ENCODE results near the gene SPIN1. TPM values are rescaled to one million over a fixed set of nuclear protein-coding genes. Genes with fewer than 3 reads are reported as not detected.

Gene SPIN1
- total and polyA plus RNA-seq, 9 donors: 56.3 to 86.0 (median 65.8) TPM

DNA sequence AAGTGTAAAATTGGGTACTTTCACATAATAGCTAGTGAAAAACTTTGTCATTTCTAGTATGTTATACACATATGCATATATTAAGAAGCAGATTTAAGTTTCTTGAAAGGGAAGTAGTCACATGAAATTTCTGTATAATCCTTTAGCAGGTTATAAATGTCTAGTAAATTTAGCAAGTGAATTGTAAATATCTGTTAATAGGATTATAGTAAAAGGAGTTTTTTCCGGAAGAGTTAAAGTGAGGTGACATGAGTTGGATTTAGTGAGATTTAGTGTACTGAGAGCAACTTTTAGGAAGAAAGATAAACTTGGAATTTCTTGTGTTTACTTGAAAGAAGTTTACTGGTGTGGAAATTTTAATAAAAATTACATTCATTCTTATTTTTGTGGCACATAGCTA, 38.4 kb downstream of the SPIN1 start:
- Histone ChIP-seq H3K4me3 (ENCODE audit: low read length) (no peak overlapping the region), H3K4me1 (ENCODE audit: control insufficient read depth, insufficient read depth, low read length) (no peaks in the 10 kb centered on the region), H3K36me3 (ENCODE audit: control insufficient read depth, insufficient read depth, low read length) (peaks cover 21% of the 10 kb centered on the region), H3K27me3 (ENCODE audit: control insufficient read depth, insufficient read depth, low read length) (no peaks in the 10 kb centered on the region), H3K9me3 (replicated peaks; ENCODE audit: control insufficient read depth, low read depth, low read length) (no peaks in the 10 kb centered on the region), H3K27ac (ENCODE audit: low read length) (no peak overlapping the region)
- no peak for DNase-seq
- WGBS (ENCODE audit: insufficient coverage): 80% methylated on average over 1 of the region's 1 CpG

DNA sequence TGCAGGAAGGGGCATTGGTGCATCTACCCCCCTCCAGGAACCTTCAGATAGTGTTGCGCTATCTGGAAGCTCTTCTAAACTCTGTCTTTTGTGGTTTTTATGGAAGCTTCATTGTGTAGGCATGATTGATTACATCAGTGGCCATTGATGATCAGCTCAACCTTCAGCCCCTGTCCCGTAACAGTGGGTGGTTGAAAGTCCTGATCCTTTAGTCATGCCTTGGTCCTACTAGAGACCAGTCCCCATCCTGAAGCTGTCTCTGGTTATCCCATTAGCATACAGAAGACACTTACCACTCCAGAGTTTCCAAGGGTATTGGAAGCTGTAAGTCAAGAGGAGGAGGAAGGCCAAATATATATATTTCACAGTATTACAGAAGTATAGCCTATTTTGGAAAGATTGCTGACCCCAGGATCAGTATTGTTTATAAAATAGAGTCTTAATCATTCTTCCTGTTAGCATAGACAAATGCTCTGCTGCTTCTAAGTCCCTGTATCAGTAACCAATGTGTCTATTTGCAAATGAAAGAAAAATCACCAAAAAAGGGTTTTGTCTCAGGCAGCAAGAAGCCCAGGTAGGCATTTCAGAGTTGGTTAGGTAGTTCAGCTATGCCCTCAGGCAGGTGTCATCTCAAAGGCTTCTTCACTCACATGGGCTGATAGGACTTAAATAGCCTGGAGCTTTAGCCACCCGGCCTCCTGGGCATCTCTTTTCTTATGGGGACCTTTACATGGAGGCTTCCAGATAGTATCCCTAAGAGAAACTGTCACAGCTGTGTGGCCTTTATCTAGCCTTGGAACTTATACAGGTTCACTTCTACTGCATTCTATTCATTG, 41.6 kb downstream of the SPIN1 start:
- H3K4me1 ChIP-seq (ENCODE audit: control insufficient read depth, insufficient read depth, low read length): no peaks in the 10 kb centered on the region
- no peaks in the 10 kb centered on the region for H3K27me3 ChIP-seq (ENCODE audit: control insufficient read depth, insufficient read depth, low read length)
- no peak for DNase-seq
- no peak overlapping the region for H3K4me3 ChIP-seq (ENCODE audit: low read length)
- H3K27ac ChIP-seq (ENCODE audit: low read length): no peak overlapping the region
- no peaks in the 10 kb centered on the region for H3K9me3 ChIP-seq (replicated peaks; ENCODE audit: control insufficient read depth, low read depth, low read length)
- H3K36me3 ChIP-seq (ENCODE audit: control insufficient read depth, insufficient read depth, low read length): peaks cover 29% of the 10 kb centered on the region
- WGBS (ENCODE audit: insufficient coverage): 80% methylated on average over 2 of the region's 3 CpGs

DNA sequence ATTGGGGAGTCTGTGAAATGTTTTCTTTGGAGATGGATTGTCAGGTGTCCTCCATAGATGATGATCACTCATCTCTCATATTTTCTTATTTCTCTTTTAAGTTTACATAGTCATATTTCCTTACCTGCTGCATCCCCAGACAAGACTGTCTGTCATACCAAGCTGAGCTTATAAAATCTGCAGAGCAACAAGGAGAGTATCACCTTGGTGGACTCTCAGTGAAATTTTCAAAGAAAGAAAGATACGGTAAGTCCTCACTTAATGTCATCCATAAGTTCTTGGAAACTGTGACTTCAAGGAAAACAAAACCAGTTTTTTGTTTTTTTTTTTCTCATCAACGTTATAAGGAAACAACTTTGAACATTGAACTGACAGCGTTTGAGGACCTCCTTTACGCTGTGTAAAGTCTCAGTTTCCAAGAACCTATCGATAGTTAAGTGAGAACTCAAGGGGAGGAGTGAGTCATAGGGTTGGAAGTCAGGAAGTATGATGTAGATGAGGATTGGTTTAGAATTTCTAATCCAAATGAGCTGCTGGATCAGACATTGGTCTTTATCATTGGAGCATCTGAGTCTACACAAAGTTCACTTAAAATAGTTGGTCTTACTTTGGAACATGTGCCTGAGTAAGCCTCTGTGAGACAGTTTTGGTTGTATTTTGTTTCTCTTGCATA, 45.5 kb downstream of the SPIN1 start:
- Histone ChIP-seq H3K27me3 (ENCODE audit: control insufficient read depth, insufficient read depth, low read length) (no peaks in the 10 kb centered on the region), H3K4me3 (ENCODE audit: low read length) (no peak overlapping the region), H3K36me3 (ENCODE audit: control insufficient read depth, insufficient read depth, low read length) (peaks cover 42% of the 10 kb centered on the region), H3K27ac (ENCODE audit: low read length) (no peak overlapping the region), H3K4me1 (ENCODE audit: control insufficient read depth, insufficient read depth, low read length) (no peaks in the 10 kb centered on the region), H3K9me3 (replicated peaks; ENCODE audit: control insufficient read depth, low read depth, low read length) (no peaks in the 10 kb centered on the region)
- DNase-seq: no peak
- 83% methylated on average over 1 of the region's 5 CpGs for WGBS (ENCODE audit: insufficient coverage)

DNA sequence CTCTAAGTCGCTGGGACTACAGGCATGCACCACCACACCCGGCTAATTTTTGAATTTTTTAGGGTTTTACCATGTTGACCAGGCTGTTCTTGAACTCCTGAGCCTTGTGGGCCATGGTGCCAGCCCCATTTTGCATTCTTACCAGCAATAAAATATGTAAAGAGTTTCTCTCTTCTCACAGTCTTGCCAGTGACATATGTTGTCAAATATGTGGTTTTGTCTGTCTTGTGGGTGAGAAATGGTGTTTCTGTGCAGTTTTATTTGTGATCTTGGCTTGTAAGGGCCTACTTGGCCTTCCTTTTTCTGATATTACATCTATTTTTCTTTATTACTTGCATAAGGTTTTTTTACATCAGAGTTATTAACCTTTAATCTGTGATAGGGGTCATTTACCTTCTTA, 47.1 kb downstream of the SPIN1 start:
- H3K27me3 ChIP-seq (ENCODE audit: control insufficient read depth, insufficient read depth, low read length): no peaks in the 10 kb centered on the region
- no peak for DNase-seq

DNA sequence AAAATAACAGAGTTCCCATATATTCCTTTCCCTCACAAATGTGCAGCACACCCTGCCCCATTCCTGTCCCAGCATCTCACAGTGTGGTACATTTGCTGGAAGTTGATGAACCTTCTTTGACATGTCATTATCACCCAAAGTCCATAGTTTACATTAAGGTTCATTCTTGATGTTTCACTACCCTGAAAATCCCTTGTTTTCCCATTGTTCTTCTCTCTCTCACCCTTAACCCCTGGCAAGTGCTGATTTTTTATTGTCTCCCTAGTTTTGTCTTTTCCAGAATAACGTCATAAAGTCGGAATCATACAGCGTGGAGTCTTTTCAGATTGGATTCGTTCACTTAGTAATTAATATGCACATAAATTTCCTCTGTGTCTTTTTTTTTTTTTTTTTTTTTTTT, 48.1 kb downstream of the SPIN1 start:
- peaks cover 28% of the 10 kb centered on the region for H3K36me3 ChIP-seq (ENCODE audit: control insufficient read depth, insufficient read depth, low read length)
- no peaks in the 10 kb centered on the region for H3K9me3 ChIP-seq (replicated peaks; ENCODE audit: control insufficient read depth, low read depth, low read length)
- no CpG with 5 or more reads among the region's 4 CpGs for WGBS (ENCODE audit: insufficient coverage)
- no peaks in the 10 kb centered on the region for H3K4me1 ChIP-seq (ENCODE audit: control insufficient read depth, insufficient read depth, low read length)
- H3K27me3 ChIP-seq (ENCODE audit: control insufficient read depth, insufficient read depth, low read length): no peaks in the 10 kb centered on the region
- no peak overlapping the region for H3K27ac ChIP-seq (ENCODE audit: low read length)
- no peak overlapping the region for H3K4me3 ChIP-seq (ENCODE audit: low read length)
- DNase-seq: no peak

More for the DNA sequence above, 47.1 kb downstream of the SPIN1 start:
- no peaks in the 10 kb centered on the region for H3K4me1 ChIP-seq (ENCODE audit: control insufficient read depth, insufficient read depth, low read length)
- peaks cover 29% of the 10 kb centered on the region for H3K36me3 ChIP-seq (ENCODE audit: control insufficient read depth, insufficient read depth, low read length)
- 100% methylated on average over 2 of the region's 2 CpGs for WGBS (ENCODE audit: insufficient coverage)
- H3K4me3 ChIP-seq (ENCODE audit: low read length): no peak overlapping the region
- no peaks in the 10 kb centered on the region for H3K9me3 ChIP-seq (replicated peaks; ENCODE audit: control insufficient read depth, low read depth, low read length)
- H3K27ac ChIP-seq (ENCODE audit: low read length): no peak overlapping the region

DNA sequence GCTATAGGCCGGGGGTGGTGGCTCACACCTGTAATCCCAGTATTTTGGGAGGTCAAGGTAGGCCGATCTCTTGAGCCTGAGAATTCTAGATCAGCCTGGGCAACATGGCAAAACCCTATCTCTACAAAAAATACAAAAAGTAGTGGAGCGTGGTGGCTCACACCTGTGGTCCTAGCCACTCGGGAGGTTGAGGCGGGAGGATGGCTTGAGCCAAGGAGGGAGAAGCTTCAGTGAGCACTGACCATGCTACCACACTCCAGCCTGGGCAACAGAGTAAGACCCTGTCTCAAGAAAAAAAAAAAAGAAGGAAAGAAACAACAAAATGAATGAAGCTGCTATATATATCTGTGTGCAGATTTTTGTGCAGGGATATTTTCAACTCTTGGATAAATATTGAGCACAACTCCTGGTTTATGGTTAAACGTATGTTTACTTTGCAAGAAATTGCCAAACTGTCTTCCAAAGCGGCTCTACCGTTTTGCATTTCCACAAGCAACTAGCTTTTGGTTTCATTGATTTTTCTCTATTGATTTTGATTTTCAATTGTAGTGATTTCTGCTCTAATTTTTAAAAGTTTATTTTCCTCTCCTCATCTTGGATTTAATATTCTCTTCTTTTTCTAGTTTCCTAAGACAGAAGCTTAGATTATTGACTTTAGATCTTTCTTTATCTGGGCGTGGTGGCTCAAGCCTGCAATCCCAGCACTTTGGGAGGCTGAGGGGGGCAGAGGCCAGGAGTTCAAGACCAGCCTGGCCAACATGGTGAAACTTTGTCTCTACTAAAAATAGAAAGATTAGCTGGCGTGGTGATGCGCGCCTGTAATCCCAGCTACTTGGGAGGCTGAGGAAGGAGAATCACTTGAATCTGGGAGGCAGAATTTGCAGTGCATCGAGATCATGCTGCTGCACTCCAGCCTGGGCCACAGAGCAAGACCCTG, 49.2 kb downstream of the SPIN1 start:
- H3K4me1 ChIP-seq (ENCODE audit: control insufficient read depth, insufficient read depth, low read length): no peaks in the 10 kb centered on the region
- no peak for DNase-seq
- no peaks in the 10 kb centered on the region for H3K27me3 ChIP-seq (ENCODE audit: control insufficient read depth, insufficient read depth, low read length)
- H3K4me3 ChIP-seq (ENCODE audit: low read length): no peak overlapping the region
- H3K27ac ChIP-seq (ENCODE audit: low read length): no peak overlapping the region
- 93% methylated on average over 5 of the region's 13 CpGs for WGBS (ENCODE audit: insufficient coverage)
- H3K36me3 ChIP-seq (ENCODE audit: control insufficient read depth, insufficient read depth, low read length): peaks cover 26% of the 10 kb centered on the region
- no peaks in the 10 kb centered on the region for H3K9me3 ChIP-seq (replicated peaks; ENCODE audit: control insufficient read depth, low read depth, low read length)

DNA sequence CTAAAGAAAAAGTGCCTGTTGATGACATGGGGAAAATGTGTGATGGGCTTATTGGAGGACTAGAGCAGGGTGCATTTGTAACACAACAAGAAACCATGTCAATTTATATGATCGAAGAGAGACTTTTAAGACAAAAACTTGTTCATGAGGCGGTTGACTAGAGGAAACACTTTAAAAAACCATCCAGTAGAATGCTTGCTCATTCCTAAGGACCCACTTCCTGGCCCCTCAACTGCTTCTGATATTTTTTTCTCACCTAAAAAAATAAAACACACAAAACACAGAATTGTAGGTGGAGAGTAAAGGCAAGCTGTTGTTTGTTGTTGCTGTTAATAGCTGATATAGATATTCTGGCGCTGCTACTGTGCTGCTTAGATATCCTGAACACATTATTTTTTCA, 50.6 kb downstream of the SPIN1 start:
- H3K9me3 ChIP-seq (replicated peaks; ENCODE audit: control insufficient read depth, low read depth, low read length): no peaks in the 10 kb centered on the region
- H3K27ac ChIP-seq (ENCODE audit: low read length): no peak overlapping the region
- no peaks in the 10 kb centered on the region for H3K4me1 ChIP-seq (ENCODE audit: control insufficient read depth, insufficient read depth, low read length)
- WGBS (ENCODE audit: insufficient coverage): 92% methylated on average over 2 of the region's 3 CpGs
- no peak for DNase-seq
- H3K27me3 ChIP-seq (ENCODE audit: control insufficient read depth, insufficient read depth, low read length): no peaks in the 10 kb centered on the region
- H3K36me3 ChIP-seq (ENCODE audit: control insufficient read depth, insufficient read depth, low read length): peaks cover 22% of the 10 kb centered on the region
- H3K4me3 ChIP-seq (ENCODE audit: low read length): no peak overlapping the region

DNA sequence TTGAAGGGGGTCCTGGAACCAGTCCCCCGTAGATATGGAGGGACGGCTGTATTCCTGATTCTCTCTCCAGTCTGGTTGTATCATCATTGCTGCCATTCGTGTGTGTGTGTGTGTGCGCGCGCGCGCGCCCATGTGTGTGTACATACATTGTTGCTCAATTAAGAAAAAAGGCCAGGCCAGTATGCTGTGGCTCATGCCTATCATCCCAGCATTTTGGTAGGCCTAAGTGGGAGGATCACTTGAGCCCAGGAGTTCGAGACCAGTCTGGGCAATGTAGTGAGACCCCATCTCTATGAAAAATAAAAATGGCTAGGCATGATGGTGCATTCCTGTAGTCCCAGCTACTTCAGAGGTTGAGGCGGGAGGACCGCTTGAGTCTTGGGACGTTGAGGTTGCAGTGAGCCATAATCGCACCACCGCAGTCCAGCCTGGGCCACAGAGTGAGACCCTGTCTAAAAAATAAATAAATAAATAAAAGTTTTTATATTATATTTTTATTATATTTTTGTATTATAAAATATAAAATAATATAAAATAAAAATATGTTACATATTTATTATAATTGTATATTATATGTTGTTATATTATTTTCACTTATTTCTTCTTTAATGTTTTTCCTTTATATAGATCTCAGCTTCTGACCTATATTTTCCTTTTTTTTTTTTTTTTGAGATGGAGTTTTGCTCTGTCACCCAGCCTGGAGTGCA, 53.2 kb downstream of the SPIN1 start:
- 100% methylated on average over 2 of the region's 15 CpGs for WGBS (ENCODE audit: insufficient coverage)
- H3K4me1 ChIP-seq (ENCODE audit: control insufficient read depth, insufficient read depth, low read length): no peaks in the 10 kb centered on the region
- H3K4me3 ChIP-seq (ENCODE audit: low read length): no peak overlapping the region

DNA sequence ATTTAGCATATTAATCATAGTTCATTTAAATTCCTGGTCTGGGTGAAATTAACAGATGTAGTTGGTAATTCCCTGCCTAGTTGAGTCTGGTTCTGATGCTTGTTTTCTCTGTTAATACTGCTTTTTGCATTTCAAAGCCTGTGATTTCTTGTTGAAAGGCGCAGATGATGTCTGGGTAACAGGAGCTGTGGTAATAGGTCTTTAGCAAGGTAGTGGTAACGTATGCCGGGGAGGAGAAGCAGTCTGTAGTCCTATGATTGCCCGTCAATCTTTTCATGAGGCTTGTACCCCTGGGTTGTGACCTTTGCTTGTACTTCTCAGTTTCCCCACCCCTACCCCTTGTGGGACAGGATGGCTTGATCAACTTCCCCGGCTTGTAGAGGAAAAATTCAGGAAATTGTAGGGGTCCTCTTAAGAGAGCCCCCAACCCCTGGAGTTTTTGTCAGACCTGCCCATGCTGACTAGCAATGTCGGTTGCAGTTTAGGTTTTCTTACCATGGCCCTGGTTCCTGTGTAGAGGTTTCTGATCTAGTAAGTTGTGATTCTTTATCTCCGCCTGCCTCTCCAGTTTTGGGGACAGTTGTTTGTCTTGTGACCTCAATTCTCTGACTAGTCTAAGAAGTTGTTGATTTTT, 55.4 kb downstream of the SPIN1 start:
- no peak for DNase-seq
- WGBS (ENCODE audit: insufficient coverage): no CpG with 5 or more reads among the region's 7 CpGs
- Histone ChIP-seq H3K9me3 (replicated peaks; ENCODE audit: control insufficient read depth, low read depth, low read length) (peaks cover 5% of the 10 kb centered on the region), H3K36me3 (ENCODE audit: control insufficient read depth, insufficient read depth, low read length) (peaks cover 2% of the 10 kb centered on the region), H3K4me3 (ENCODE audit: low read length) (no peak overlapping the region), H3K27ac (ENCODE audit: low read length) (no peak overlapping the region), H3K27me3 (ENCODE audit: control insufficient read depth, insufficient read depth, low read length) (no peaks in the 10 kb centered on the region), H3K4me1 (ENCODE audit: control insufficient read depth, insufficient read depth, low read length) (peaks cover 3% of the 10 kb centered on the region)

More for the DNA sequence above, 53.2 kb downstream of the SPIN1 start:
- Histone ChIP-seq H3K27ac (ENCODE audit: low read length) (no peak overlapping the region), H3K27me3 (ENCODE audit: control insufficient read depth, insufficient read depth, low read length) (no peaks in the 10 kb centered on the region), H3K36me3 (ENCODE audit: control insufficient read depth, insufficient read depth, low read length) (peaks cover 10% of the 10 kb centered on the region), H3K9me3 (replicated peaks; ENCODE audit: control insufficient read depth, low read depth, low read length) (peaks cover 2% of the 10 kb centered on the region)
- DNase-seq: no peak

All from muscle of leg (tissue), 11 donors.